Osteoblast (primary cell): ENCODE results near the gene OR6Q1. TPM values are rescaled to one million over a fixed set of nuclear protein-coding genes. Genes with fewer than 3 reads are reported as not detected.

Source experiments
- DNase-seq: peaks from one replicate; pipeline ENCODE4 v3.0.0; 2011; ENCODE audit warnings: low spot score, mixed read lengths; ENCODE audit not compliant: insufficient read length; ENCODE audit errors: missing footprints
- H2AFZ ChIP-seq: 2 replicates; pipeline ENCODE4 v1.6.0; 2011; ENCODE audit warnings: mild to moderate bottlenecking, low read length
- H3K27ac ChIP-seq: 2 replicates; pipeline ENCODE4 v1.5.1; 2011; ENCODE audit warnings: mild to moderate bottlenecking, low read depth, low read length, moderate library complexity
- H3K27me3 ChIP-seq: 2 replicates; pipeline ENCODE4 v1.6.0; 2012; ENCODE audit warnings: mild to moderate bottlenecking, control low read depth, inconsistent platforms, low read length, moderate library complexity; ENCODE audit not compliant: insufficient read depth
- H3K36me3 ChIP-seq: 2 replicates; pipeline ENCODE4 v1.5.1; 2011; ENCODE audit warnings: mild to moderate bottlenecking, low read length, control low read depth, moderate library complexity; ENCODE audit not compliant: insufficient read depth
- H3K4me1 ChIP-seq: 2 replicates; pipeline ENCODE4 v1.5.1; 2011; ENCODE audit warnings: mild to moderate bottlenecking, low read length, control low read depth, moderate library complexity; ENCODE audit not compliant: insufficient read depth
- H3K4me2 ChIP-seq: 2 replicates; pipeline ENCODE4 v1.6.0; 2011; ENCODE audit warnings: mild to moderate bottlenecking, low read length; ENCODE audit not compliant: insufficient read depth
- H3K4me3 ChIP-seq: fragments of 200-600 bp; sonication (generic); 3 replicates; pipeline ENCODE4 v1.5.1; 2012; ENCODE audit warnings: mild to moderate bottlenecking, low read length, inconsistent platforms; ENCODE audit not compliant: insufficient read depth
- H3K79me2 ChIP-seq: 2 replicates; pipeline ENCODE4 v1.6.0; 2012; ENCODE audit warnings: mild to moderate bottlenecking, low read length, control low read depth, inconsistent platforms; ENCODE audit not compliant: insufficient read depth
- H3K9me3 ChIP-seq: 2 replicates; pipeline ENCODE4 v1.5.1; 2011; ENCODE audit warnings: low read depth, low read length, control low read depth
- H4K20me1 ChIP-seq: 2 replicates; pipeline ENCODE4 v1.6.0; 2012; ENCODE audit warnings: mild to moderate bottlenecking, low read length, control low read depth; ENCODE audit not compliant: insufficient read depth
- CTCF ChIP-seq: IDR thresholded peaks from 2 replicates; pipeline ENCODE4 v1.5.1; 2011; ENCODE audit warnings: mild to moderate bottlenecking, low read depth, low read length, moderate library complexity; ENCODE audit errors: extremely low read depth
- total RNA-seq: library from RNA; depleted of rRNA; stranded (reverse); fragments of >200 nt; gene quantifications from 2 replicates; pipeline ENCODE4 v1.2.3, GENCODE V29; 2012

Gene OR6Q1
- total RNA-seq, 1 donor = not detected

GRCh38 chr11:58043379-58043778 lies 12.6 kb downstream of the OR6Q1 start:
- H3K4me3 ChIP-seq = no peak overlapping the region
- H3K36me3 ChIP-seq = no peaks in the 10 kb centered on the region
- no peak overlapping the region for H3K27ac ChIP-seq
- no peak for TF ChIP-seq CTCF
- no peak overlapping the region for H3K4me2 ChIP-seq
- DNase-seq = no peak
- H3K9me3 ChIP-seq = peaks cover 1% of the 10 kb centered on the region
- no peak overlapping the region for H2AFZ ChIP-seq
- no peaks in the 10 kb centered on the region for H4K20me1 ChIP-seq
- no peaks in the 10 kb centered on the region for H3K27me3 ChIP-seq
- H3K79me2 ChIP-seq = no peaks in the 10 kb centered on the region
- H3K4me1 ChIP-seq = no peaks in the 10 kb centered on the region

- DNase-seq = no peak
- H3K27ac ChIP-seq = no peak overlapping the region
- H3K36me3 ChIP-seq = no peaks in the 10 kb centered on the region
- H3K9me3 ChIP-seq = peaks cover 1% of the 10 kb centered on the region
- no peaks in the 10 kb centered on the region for H3K79me2 ChIP-seq
- H3K27me3 ChIP-seq = no peaks in the 10 kb centered on the region
- no peak overlapping the region for H3K4me3 ChIP-seq
- H3K4me2 ChIP-seq = no peak overlapping the region
- H3K4me1 ChIP-seq = no peaks in the 10 kb centered on the region
- TF ChIP-seq CTCF = no peak
- H4K20me1 ChIP-seq = no peaks in the 10 kb centered on the region
- no peak overlapping the region for H2AFZ ChIP-seq
Observed at GRCh38 chr11:58046231-58046630, 15.5 kb downstream of the OR6Q1 start.

GRCh38 chr11:58047818-58048217 lies 17.1 kb downstream of the OR6Q1 start:
- Histone ChIP-seq H3K36me3 (no peaks in the 10 kb centered on the region), H3K27ac (no peak overlapping the region), H3K4me1 (no peaks in the 10 kb centered on the region), H4K20me1 (no peaks in the 10 kb centered on the region), H3K27me3 (no peaks in the 10 kb centered on the region), H3K4me2 (no peak overlapping the region), H2AFZ (no peak overlapping the region), H3K4me3 (no peak overlapping the region), H3K79me2 (no peaks in the 10 kb centered on the region), H3K9me3 (peaks cover 1% of the 10 kb centered on the region)
- no peak for TF ChIP-seq CTCF
- no peak for DNase-seq

- Histone ChIP-seq H3K79me2 (no peaks in the 10 kb centered on the region), H3K4me3 (no peak overlapping the region), H3K4me2 (no peak overlapping the region), H3K27me3 (no peaks in the 10 kb centered on the region), H3K4me1 (peaks cover 10% of the 10 kb centered on the region), H2AFZ (no peak overlapping the region), H3K36me3 (no peaks in the 10 kb centered on the region), H3K9me3 (no peaks in the 10 kb centered on the region), H4K20me1 (no peaks in the 10 kb centered on the region), H3K27ac (no peak overlapping the region)
- TF ChIP-seq CTCF = no peak
- DNase-seq = no peak
Observed at GRCh38 chr11:58055806-58056401, 25.2 kb downstream of the OR6Q1 start.
